ENCODE results near the gene MYL6B. TPM values are rescaled to one million over a fixed set of nuclear protein-coding genes. Genes with fewer than 3 reads are reported as not detected.

Gene MYL6B
- total RNA-seq, 6 experiments from 2014 or later, result 4.9 to 18.7 (median 12.6) TPM

GRCh38 chr12:56121204-56121870 is 31.1 kb upstream of the MYL6B start:
- ATAC-seq, result peak; percentile 27 to 61 (median 52)
- no peaks in the 10 kb centered on the region for H3K36me3 ChIP-seq
- H3K9me3 ChIP-seq, result no peaks in the 10 kb centered on the region
- TF ChIP-seq POLR2A (IDR thresholded peaks at IDR 0.05), result peak; percentile 42
- TF ChIP-seq CTCF (IDR thresholded peaks at IDR 0.05), result peak in 1 of 4 donors; percentile 4
- intact Hi-C loops (cut with DNase I), result no loop called here
- H3K27me3 ChIP-seq, result no peaks in the 10 kb centered on the region
- WGBS (ENCODE audit: insufficient coverage, low coverage, low lambda C conversion rate, missing lambda C conversion rate), result 100% methylated on average over 1 of the region's 11 CpGs
- DNase-seq, result peak; percentile 68 to 94 (median 88)
- H3K4me1 ChIP-seq, result peaks cover 0 to 61% (median 21%) of the 10 kb centered on the region in 4 donors
- no peak overlapping the region for H3K4me3 ChIP-seq
- peak overlapping the region; percentile 19 to 82 (median 75) for H3K27ac ChIP-seq

DNA sequence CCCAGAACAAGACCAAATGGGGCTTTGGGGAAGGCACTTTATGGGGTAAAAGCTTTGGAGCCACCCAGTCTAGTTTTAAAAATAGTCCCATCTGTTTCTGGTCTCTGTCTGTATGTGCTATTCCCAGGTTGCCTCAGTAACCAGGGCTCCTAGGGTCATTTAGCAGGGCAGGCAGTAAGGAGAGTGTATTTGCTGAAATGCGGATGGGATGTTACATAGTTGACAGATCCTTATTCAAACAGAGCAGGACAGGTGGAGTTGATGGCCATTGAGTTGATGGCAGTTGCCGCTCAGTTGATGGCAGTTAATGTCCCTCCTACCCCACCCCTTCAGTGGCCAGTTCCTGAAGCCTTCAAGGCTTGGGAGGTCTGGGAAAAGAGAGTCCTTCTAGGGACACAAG is 29.8 kb upstream of the MYL6B start:
- Histone ChIP-seq H3K27ac (peak overlapping the region in 2 of 3 donors; percentile 75 to 82), H3K4me1 (peaks cover 0 to 73% (median 30%) of the 10 kb centered on the region in 4 donors), H3K27me3 (no peaks in the 10 kb centered on the region), H3K9me3 (no peaks in the 10 kb centered on the region), H3K36me3 (no peaks in the 10 kb centered on the region), H3K4me3 (no peak overlapping the region)
- WGBS (ENCODE audit: insufficient coverage, low coverage, low lambda C conversion rate, missing lambda C conversion rate), result 50% methylated on average over 1 of the region's 2 CpGs
- ATAC-seq, result peak in 3 of 4 donors; percentile 14 to 51 (median 36)
- intact Hi-C loops (cut with DNase I), result no loop called here
- peak in 1 of 3 donors; percentile 60 for DNase-seq
- TF ChIP-seq POLR2A (IDR thresholded peaks at IDR 0.05), result no peak
- no peak for TF ChIP-seq CTCF (IDR thresholded peaks at IDR 0.05)

DNA sequence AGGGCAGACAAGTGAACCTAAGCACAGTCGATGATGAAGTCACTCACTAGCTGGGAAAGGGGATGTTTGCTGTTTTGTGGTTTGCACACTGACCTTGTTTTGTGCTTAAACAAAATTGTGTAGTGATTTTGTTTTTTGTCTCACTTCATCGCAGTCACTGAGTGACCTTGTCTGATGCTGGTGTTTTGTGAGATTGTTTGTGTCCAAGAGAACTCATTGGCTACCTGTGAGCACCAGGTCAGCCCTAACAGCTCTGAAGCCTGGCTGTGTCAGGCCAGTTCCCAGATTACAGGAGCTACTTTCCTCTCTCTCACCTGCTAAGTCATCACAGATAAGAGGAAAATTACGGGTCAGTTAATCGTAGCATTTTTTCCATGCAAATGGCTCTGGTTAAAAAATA is 28.3 kb upstream of the MYL6B start:
- Histone ChIP-seq H3K9me3 (no peaks in the 10 kb centered on the region), H3K4me3 (no peak overlapping the region), H3K27me3 (no peaks in the 10 kb centered on the region), H3K27ac (peak overlapping the region in 1 of 3 donors; percentile 82), H3K36me3 (no peaks in the 10 kb centered on the region), H3K4me1 (peaks cover 0 to 68% (median 27%) of the 10 kb centered on the region in 4 donors)
- no peak for DNase-seq
- ATAC-seq, result no peak
- intact Hi-C loops (cut with DNase I), result no loop called here
- 40% methylated on average over 4 of the region's 4 CpGs for WGBS (ENCODE audit: insufficient coverage, low coverage, low lambda C conversion rate, missing lambda C conversion rate)
- no peak for TF ChIP-seq CTCF (IDR thresholded peaks at IDR 0.05)
- TF ChIP-seq POLR2A (IDR thresholded peaks at IDR 0.05), result no peak

DNA sequence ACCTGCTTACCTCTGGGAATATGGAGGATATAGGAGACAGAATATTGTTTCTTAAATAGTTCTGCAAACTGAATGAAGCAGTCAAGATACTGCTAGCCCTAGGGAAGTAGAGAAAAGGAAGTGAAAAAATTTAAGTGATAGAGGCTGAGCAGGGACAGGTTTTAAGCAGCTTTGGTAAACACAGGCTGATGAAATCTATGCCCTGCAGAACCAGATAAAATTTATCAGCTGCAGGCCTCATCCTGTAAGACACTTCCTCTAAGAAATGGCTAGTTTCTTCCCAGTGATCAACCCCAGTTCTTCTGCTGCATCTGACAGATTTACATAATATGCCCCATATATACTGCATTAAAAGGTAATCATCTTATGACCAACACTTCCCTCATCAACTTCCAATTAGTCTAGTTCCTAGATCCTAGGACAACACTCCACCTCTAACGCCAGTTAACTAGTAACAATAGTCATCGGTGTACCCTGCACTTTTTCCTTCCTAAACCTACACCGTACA is 25.6 kb upstream of the MYL6B start:
- DNase-seq (no peak), ATAC-seq (no peak)
- TF ChIP-seq POLR2A (IDR thresholded peaks at IDR 0.05), result no peak
- no peak for TF ChIP-seq CTCF (IDR thresholded peaks at IDR 0.05)
- no peaks in the 10 kb centered on the region for H3K9me3 ChIP-seq
- peaks cover 0 to 54% (median 15%) of the 10 kb centered on the region in 4 donors for H3K4me1 ChIP-seq
- intact Hi-C loops (cut with DNase I), result loop anchor here in 1 of 2 donors (5.0 kb wide), 1 partner anchor 61 kb away; the partner anchor contains the start of gene SMARCC2
- H3K36me3 ChIP-seq, result peaks cover 0 to 13% (median 7%) of the 10 kb centered on the region in 4 donors
- no peak overlapping the region for H3K4me3 ChIP-seq
- H3K27ac ChIP-seq, result peak overlapping the region; percentile 56 to 77 (median 70)
- 14% methylated on average over 3 of the region's 3 CpGs for WGBS (ENCODE audit: insufficient coverage, low coverage, low lambda C conversion rate, missing lambda C conversion rate)
- no peaks in the 10 kb centered on the region for H3K27me3 ChIP-seq

Measured in right lobe of liver (tissue), 6 donors.